CD4-positive, alpha-beta T cell treated with Interferon gamma for 1 hour (primary cell): ENCODE measurements around the gene NR5A2.

Experiments
- DNase-seq: peaks from one replicate; pipeline ENCODE4 v3.0.0-alpha.2; 2020

Gene NR5A2

GRCh38 chr1:200027264-200027823 lies at the start of gene NR5A2:
NR5A2 (plus strand) TSS chr1:200027710; CDS start chr1:200027848, 138 bp downstream.
- DNase-seq, result no peak

- no peak for DNase-seq
Observed at GRCh38 chr1:199978408-199978940, 49.0 kb upstream of the NR5A2 start.

GRCh38 chr1:199979071-199979470 lies 48.4 kb upstream of the NR5A2 start:
- DNase-seq, result no peak

GRCh38 chr1:199981584-199981983 lies 45.9 kb upstream of the NR5A2 start:
- DNase-seq, result no peak

- no peak for DNase-seq
Observed at GRCh38 chr1:199982606-199983005, 44.9 kb upstream of the NR5A2 start.

- DNase-seq, result no peak
Observed at GRCh38 chr1:199983531-199983930, 44.0 kb upstream of the NR5A2 start.

- no peak for DNase-seq
Observed at GRCh38 chr1:199995096-199995685, 32.3 kb upstream of the NR5A2 start.

- DNase-seq, result no peak
Observed at GRCh38 chr1:200005165-200005564, 22.3 kb upstream of the NR5A2 start.

- no peak for DNase-seq
Observed at GRCh38 chr1:200006711-200007110, 20.8 kb upstream of the NR5A2 start.

- no peak for DNase-seq
Observed at GRCh38 chr1:200015811-200016210, 11.7 kb upstream of the NR5A2 start.

GRCh38 chr1:200021577-200022238 lies 5.8 kb upstream of the NR5A2 start:
- no peak for DNase-seq

GRCh38 chr1:200022239-200022804 lies 5.2 kb upstream of the NR5A2 start:
- DNase-seq, result no peak

- no peak for DNase-seq
Observed at GRCh38 chr1:200028586-200029034, 1.1 kb downstream of the NR5A2 start.

- no peak for DNase-seq
Observed at GRCh38 chr1:200029035-200029821, 1.7 kb downstream of the NR5A2 start.

GRCh38 chr1:200029822-200030152 lies 2.3 kb downstream of the NR5A2 start:
- no peak for DNase-seq

- DNase-seq, result no peak
Observed at GRCh38 chr1:200030791-200031190, 3.3 kb downstream of the NR5A2 start.

- no peak for DNase-seq
Observed at GRCh38 chr1:200033511-200034261, 6.2 kb downstream of the NR5A2 start.

- DNase-seq, result no peak
Observed at GRCh38 chr1:200034262-200034557, 6.7 kb downstream of the NR5A2 start.

GRCh38 chr1:200034761-200035396 lies 7.4 kb downstream of the NR5A2 start:
- DNase-seq, result no peak

- DNase-seq, result no peak
Observed at GRCh38 chr1:200035397-200035955, 8.0 kb downstream of the NR5A2 start.

GRCh38 chr1:200035956-200036618 lies 8.6 kb downstream of the NR5A2 start:
- DNase-seq, result no peak
